AG04450 (cell line): ENCODE measurements around the gene TK1. TPM values are rescaled to one million over a fixed set of nuclear protein-coding genes. Genes with fewer than 3 reads are reported as not detected.

Experiments
- CTCF ChIA-PET: fragments of 300-600, 350-600 bp; formaldehyde crosslinking; extraction: SDS; loops from one replicate; lab custom pipeline; 2022; ENCODE audit warnings: antibody characterized with exemption, inconsistent platforms; lab: Charles Lee
- POLR2A ChIA-PET: fragments of 350-600 bp; formaldehyde crosslinking; extraction: SDS; loops from one replicate; lab custom pipeline; 2021; ENCODE audit warnings: antibody characterized with exemption, inconsistent platforms; lab: Yijun Ruan, JAX
- DNase-seq: peaks from one replicate; pipeline ENCODE4 v3.0.0-alpha.2; 2011; ENCODE audit warnings: low read depth, low spot score
- H3K27ac ChIP-seq: one replicate; pipeline ENCODE4 v1.5.1; 2012; ENCODE audit warnings: low read depth, low read length, control low read depth
- H3K27me3 ChIP-seq: one replicate; pipeline ENCODE4 v1.6.0; 2012; ENCODE audit warnings: low read length; ENCODE audit not compliant: control insufficient read depth, insufficient read depth
- H3K4me3 ChIP-seq: 2 replicates; pipeline ENCODE4 v1.5.1; 2011; ENCODE audit warnings: mild to moderate bottlenecking, low read depth, low read length, control low read depth
- H3K9me3 ChIP-seq: 2 replicates; pipeline ENCODE4 v1.5.1; 2012; ENCODE audit warnings: low read length; ENCODE audit not compliant: control insufficient read depth, insufficient read depth
- CTCF ChIP-seq: IDR thresholded peaks from 2 replicates; pipeline ENCODE4 v1.5.1; 2011; ENCODE audit warnings: low read depth, low read length, control low read depth, inconsistent platforms
- polyA plus RNA-seq: library from polyadenylated mRNA; depleted of rRNA; stranded (reverse); fragments of >200 nt; gene quantifications from 2 replicates; pipeline ENCODE4 v1.2.3, GENCODE V29; 2011

TK1 gene
- polyA plus RNA-seq, 1 experiment: 27.1 TPM

GRCh38 chr17:78225088-78225865 is 38.4 kb upstream of the TK1 start:
- Histone ChIP-seq H3K4me3 (no peak overlapping the region), H3K9me3 (no peaks in the 10 kb centered on the region), H3K27ac (no peak overlapping the region), H3K27me3 (peaks cover 4% of the 10 kb centered on the region)
- TF ChIP-seq CTCF: no peak
- CTCF ChIA-PET: interaction anchor here (1.4 kb wide), 1 partner anchor 25 kb away, joined by 5 read pairs; no protein-coding TSS in a partner anchor
- no peak for DNase-seq
- POLR2A ChIA-PET: interaction anchor here (0.7 to 1.1 kb wide), 2 partner anchors 19 to 267 kb away, joined by 4 read pairs; partner anchors contain the start of gene TNRC6C

- ChIA-PET POLR2A (no interaction called here), CTCF (no interaction called here)
- no peak overlapping the region for H3K4me3 ChIP-seq
- no peak for TF ChIP-seq CTCF
- H3K27ac ChIP-seq: no peak overlapping the region
- DNase-seq: no peak
- H3K27me3 ChIP-seq: no peaks in the 10 kb centered on the region
- H3K9me3 ChIP-seq: no peaks in the 10 kb centered on the region
These were observed 37.6 kb upstream of the TK1 start for GRCh38 chr17:78224231-78225087.

GRCh38 chr17:78223765-78224164 is 36.9 kb upstream of the TK1 start:
- no peaks in the 10 kb centered on the region for H3K9me3 ChIP-seq
- ChIA-PET CTCF (no interaction called here), POLR2A (no interaction called here)
- H3K4me3 ChIP-seq: no peak overlapping the region
- H3K27me3 ChIP-seq: no peaks in the 10 kb centered on the region
- no peak for DNase-seq
- no peak for TF ChIP-seq CTCF
- H3K27ac ChIP-seq: no peak overlapping the region

DNA sequence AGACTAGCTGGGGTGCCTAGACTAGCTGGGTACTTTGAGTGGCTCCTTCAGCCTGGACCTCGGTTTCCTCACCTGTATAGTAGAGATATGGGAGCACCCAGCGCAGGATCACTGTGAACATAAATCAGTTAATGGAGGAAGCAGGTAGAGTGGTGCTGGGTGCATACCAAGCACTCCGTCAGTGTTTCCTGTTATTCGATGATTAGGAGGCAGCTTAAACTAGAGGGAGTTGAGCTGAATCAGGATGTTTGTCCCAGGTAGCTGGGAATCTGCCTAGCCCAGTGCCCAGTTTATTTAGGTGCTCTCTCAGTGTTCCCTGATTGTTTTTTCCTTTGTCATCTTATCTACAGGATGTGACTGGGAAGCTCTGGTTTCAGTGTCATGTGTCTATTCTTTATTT is 36.2 kb upstream of the TK1 start:
- ChIA-PET CTCF (no interaction called here), POLR2A (no interaction called here)
- no peak for TF ChIP-seq CTCF
- Histone ChIP-seq H3K9me3 (no peaks in the 10 kb centered on the region), H3K4me3 (no peak overlapping the region), H3K27me3 (no peaks in the 10 kb centered on the region), H3K27ac (no peak overlapping the region)
- DNase-seq: no peak
